ENCODE results near the gene CEBPB.

The CEBPB gene

GRCh38 chr20:50230871-50231560, 40.4 kb downstream of the CEBPB start:
- DNase-seq: no peak

- DNase-seq: no peak
Measured at GRCh38 chr20:50231854-50232253, 41.2 kb downstream of the CEBPB start.

- no peak for DNase-seq
Measured at GRCh38 chr20:50232651-50233324, 42.2 kb downstream of the CEBPB start.

GRCh38 chr20:50233325-50234212, 42.9 kb downstream of the CEBPB start:
- no peak for DNase-seq

- DNase-seq: no peak
Measured at GRCh38 chr20:50234288-50234687, 43.7 kb downstream of the CEBPB start.

GRCh38 chr20:50237349-50237748, 46.7 kb downstream of the CEBPB start:
- DNase-seq: no peak

- no peak for DNase-seq
Measured at GRCh38 chr20:50238081-50238800, 47.6 kb downstream of the CEBPB start.

- no peak for DNase-seq
Measured at GRCh38 chr20:50240092-50240491, 49.5 kb downstream of the CEBPB start.

GRCh38 chr20:50242178-50242514, 51.5 kb downstream of the CEBPB start:
- no peak for DNase-seq

Measured in bone marrow (tissue), 2 donors.